SK-N-DZ (cell line): ENCODE results near the gene MTCL1.
A peak's percentile ranks its signal among the peaks of the same experiment; 100 is the strongest.

Experiments
- DNase-seq: peaks from one replicate; pipeline ENCODE4 v3.0.0-alpha.2; 2015; ENCODE audit warnings: low spot score

The MTCL1 gene

DNA sequence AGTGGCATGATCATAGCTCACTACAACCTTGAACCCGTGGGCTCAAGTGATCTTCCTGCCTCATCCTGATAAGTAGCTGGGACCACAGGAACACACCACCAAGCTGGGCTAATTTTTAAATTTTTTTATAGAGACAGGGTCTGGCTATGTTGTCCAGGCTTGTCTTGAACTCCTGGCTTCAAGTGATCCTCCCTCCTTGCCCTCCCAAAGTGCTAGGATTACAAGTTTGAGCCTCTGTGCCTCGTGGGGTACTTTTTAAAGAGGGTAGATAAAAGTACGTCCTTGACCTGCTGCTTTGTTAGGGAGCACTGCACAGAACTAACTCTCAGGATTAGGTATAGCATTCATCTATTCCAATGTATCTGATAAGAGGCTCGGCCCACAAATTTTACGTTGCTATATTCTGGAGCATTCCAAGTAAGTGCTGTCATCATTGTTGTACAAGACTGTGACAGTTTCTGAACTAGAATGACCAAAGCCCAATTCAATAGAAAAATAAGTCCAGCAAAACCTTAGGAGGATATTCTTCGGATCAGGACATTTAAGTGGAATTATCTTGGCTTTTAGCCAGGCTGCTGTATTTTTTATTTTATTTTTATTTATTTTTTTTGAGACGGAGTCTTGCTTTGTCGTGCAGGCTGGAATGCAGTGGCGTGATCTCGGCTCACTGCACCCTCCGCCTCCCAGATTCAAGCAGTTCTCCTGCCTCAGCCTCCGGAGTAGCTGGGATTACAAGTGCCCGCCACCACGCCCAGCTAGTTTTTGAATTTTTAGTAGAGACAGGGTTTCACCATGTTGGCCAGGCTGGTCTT is 4.1 kb downstream of the MTCL1 start:
- no peak for DNase-seq

DNA sequence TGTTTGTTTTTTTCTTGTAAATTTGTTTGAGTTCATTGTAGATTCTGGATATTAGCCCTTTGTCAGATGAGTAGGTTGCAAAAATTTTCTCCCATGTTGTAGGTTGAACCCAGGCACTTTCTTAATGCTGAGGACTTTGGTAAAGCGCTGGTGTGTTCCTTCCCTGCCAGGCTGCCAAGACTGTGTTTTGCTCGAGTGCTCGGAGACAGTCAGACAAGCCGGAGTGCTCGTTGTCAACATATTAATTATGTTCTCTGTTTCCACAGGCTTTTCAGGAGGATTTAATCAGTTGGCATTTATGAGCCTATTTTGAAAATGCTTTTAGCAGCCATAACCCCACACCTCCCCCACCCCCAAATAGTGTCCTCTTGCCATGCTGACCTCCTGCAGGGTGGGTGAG is 6.4 kb downstream of the MTCL1 start:
- no peak for DNase-seq

DNA sequence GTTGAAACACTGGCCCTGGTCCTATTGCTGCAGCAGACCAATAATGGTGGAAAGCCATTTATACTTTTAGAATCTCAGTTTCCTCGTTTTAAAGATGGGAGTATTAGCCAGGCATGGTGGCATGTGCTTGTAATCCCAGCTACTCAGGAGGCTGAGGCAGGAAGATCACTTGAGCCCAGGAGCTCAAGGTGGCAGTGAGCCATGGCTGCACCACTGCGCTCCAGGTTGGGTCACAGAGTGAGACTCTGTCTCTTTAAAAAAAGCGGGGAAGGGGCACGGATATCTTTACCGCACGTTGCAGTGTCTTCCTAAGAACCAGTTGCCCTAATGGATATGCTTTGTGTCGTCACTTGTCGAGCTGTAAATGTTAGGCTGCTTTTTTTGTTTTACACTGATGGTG is 8.3 kb downstream of the MTCL1 start:
- DNase-seq = no peak

DNA sequence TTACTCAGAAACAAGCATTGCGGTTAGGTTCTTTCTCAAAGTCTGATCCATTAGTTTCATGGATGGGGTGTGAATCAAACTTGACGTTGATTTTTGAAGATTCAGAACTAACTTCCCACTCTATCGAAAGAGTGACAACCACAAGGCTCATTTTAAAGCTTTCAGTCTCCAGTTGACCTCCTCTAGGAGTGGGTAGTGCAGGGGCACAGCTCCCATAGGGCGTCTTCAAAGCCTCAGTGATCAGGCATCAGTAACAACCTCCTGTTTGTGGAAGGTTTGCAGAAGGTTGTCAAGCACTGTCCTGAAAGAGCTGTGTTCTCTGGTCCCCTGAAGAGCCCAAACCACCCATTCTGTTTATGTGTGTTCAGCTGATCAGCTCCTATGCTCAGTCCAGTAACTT is 10.2 kb downstream of the MTCL1 start:
- DNase-seq = no peak

DNA sequence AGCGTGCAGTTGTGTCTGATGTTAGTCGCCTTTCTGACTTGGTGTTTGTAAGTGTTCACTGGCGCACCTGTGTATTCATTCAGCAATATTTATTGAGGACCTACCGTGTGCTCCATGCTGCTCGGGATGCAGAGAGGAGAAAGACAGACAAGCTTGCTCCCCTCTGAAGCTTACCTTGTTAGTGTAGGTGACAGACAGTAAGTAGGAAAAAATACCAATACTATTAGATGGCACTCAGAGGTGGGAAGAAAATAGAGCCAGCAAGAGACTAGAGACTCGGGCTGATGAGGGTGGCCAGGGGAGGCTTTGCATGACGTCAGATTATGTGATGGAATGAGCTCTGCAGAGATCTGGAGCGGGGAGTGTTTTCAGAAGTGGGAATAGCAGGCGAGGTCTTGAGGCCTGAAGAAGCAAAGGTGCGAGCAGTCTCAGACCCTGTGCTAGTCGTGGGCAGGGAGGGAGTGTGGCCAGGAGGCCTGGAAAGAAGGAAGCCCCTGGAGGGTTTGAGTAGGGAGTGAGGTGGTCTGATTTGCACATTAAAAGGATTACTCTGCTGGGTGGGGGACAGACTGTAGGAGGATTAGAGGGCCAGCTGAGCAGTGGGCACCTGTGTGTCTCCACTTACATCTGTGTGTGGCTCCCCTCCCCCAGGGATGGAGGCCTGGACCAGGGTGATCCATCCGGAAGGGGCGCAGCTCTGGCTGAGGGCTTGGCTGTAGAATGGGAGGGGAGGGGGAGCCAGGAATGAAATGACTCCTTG is 11.8 kb downstream of the MTCL1 start:
- DNase-seq = no peak

DNA sequence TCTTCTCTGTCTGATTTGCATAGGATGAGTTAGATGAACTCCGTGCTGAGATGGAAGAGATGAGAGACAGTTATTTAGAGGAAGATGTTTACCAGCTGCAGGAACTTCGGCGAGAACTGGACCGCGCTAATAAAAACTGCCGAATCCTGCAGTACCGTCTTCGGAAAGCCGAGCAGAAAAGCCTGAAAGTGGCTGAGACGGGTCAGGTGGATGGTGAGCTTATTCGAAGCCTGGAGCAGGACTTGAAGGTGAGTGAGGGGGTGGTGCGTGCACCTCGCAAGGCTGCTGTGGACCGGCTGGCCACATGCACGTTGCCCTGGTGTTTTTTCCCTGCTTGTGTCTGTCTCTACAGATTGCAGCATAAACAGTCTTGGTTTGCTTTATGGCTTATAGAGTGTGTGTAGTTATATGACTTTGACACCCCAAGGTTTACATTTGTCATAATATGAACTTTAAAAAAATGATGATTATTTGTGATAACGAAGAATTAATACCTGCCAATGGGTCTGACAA is 13.1 kb downstream of the MTCL1 start:
- no peak for DNase-seq

DNA sequence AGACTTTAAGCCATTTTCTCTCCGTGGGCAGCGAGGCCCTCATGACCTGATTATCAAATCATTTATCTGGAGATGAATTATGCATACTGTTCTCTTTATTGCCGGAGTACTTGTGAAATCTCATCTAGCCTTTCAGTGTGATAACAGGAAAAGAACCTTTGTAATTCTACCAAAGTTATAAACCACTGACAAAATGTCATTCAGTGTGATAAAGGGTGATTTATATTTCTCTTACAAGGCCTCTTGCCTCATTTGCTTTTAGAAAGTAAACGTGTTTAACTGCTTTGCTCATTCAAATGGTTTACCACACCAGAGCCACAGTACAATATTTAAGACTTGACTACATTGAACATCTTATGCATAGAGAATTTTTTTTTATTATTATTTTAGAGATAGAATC is 13.8 kb downstream of the MTCL1 start:
- DNase-seq = no peak

DNA sequence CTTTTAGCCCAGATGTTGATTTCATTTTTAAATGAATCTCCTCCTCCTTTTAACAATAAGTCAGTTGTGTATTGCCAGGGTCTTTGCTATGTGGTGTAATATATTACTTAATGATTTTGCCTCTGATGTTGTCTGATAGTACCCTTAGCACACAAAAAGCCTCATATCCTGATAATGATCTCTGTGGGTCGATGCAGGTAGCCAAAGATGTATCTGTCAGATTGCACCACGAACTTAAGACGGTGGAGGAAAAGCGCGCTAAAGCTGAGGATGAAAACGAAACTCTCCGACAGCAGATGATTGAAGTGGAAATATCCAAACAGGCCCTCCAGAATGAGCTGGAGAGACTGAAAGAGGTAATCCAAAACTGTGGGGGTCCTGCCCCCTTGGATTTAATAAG is 14.8 kb downstream of the MTCL1 start:
- no peak for DNase-seq

DNA sequence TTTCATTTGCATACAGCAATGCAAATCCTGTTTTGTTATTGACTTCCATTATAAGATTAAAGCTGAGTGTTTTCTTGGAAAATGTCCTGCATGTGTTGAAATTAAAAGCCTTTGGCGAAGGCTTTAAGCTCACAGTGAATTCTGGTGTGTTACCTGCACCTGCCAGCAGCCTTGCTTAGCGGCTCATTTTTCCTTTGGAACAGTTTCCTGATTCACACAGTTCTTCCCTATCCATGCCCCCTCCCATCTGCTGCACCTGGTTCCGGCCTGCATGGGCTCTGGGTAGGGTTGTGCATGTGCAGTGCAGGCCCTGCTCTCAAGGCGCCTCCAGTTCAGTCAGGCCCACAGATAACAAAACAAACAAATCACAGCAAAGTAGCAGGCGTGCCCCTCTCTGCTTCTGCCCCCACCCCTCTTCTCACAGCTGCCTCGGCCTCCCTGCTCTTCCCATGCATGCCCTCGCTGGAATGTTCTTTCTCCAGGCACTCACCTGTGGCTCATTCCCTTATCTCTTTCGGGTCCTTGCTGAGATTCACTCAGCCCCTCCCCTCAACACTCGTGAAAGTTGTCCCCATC is 15.8 kb downstream of the MTCL1 start:
- no peak for DNase-seq

DNA sequence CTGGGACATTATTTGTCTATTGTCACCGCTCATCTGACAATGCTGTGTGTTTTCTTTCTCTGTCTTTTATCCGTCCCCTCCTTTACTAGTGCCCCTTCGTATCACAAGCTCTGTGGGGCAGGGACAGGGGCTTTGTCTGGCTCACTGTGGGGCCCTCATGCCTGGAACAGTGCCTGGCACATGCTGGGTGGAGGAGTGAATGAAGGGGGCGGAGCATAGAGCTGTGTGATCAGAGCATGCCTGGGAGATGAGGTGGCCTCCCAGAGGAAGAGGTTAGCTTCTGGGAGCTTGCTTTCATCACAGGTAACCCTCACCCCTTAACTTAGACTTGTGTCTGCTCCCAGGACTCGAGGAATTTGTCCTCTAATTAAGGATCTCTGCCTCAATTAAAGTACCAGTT is 16.4 kb downstream of the MTCL1 start:
- no peak for DNase-seq

DNA sequence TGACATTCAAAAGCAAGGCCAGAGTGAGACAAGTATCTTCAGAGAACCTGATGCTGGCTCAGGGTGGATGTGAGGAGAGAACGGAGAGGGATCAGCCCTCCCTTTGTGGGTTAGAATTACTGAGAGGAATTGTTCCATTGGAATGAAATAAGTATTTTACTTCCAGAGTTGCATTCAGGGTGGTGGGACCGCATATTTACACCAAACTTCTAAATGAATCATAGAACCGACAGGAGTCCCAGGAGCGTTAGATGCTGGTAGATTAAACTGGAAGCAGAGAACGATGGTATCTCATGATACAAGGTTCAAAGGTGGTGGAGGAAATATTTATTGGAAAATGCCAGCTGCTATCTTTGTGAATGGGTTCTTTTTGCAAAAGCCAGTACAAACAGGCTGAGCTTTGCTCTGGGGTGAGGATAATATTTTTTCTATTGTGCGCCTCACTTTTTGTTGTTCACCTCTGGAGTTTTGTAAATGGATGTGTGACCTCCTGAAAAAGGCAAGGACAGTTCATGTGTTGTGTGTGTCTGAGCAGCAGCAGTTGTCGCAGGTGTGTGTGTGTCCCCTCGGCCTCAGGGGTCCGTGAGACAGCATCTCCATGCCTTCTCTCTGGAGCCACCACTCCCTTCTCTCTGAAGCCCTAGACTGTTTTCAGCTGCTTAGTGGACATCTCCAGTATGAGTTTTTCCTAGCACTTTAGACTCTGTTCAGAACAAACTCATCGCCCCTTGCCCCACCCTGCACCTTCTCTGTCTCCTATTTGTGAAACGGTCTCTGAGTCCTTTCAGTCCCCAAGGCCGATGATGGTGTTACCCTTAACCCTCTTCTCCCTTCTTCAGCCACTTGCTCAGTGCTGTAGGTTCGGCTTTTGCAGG is 17.8 kb downstream of the MTCL1 start:
- DNase-seq = peak; percentile 40

DNA sequence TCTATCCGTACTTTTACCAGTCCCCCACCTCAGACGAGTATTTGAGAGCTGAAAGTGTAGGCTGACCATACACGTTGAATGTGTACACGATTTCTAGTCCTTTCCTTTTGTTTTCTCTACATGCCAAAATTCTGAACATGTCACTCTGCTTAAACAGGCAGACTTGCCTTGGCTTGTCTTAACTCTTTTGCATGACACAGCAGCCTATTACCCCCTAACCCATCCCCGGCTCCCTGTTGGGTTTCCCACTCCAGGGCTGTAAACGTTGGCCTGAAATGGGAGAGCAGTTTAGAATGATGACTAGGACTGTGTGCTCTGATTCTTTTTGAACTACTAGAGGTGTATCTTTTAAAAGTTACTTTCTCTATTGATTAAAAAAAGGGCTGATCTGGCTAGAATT is 19.1 kb downstream of the MTCL1 start:
- no peak for DNase-seq

DNA sequence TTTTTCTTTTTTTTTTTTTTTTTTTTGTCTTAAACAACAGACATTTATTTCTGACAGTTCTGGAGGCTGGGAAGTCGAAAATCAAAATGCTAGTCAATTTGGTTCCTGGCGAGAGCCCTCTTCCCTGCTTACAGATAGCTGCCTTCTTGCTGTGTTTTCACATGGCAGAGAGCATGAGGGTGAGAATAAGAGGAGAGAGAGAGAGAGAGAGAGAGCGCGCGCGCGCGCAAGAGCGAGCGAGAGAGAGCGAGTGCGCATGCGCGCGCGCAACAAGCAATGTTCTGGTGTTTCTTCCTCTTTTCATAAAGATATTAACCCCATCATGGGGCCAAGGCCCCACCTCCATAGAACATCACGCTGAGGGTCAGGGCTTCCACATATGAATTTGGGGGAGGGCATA is 20.9 kb downstream of the MTCL1 start:
- no peak for DNase-seq

DNA sequence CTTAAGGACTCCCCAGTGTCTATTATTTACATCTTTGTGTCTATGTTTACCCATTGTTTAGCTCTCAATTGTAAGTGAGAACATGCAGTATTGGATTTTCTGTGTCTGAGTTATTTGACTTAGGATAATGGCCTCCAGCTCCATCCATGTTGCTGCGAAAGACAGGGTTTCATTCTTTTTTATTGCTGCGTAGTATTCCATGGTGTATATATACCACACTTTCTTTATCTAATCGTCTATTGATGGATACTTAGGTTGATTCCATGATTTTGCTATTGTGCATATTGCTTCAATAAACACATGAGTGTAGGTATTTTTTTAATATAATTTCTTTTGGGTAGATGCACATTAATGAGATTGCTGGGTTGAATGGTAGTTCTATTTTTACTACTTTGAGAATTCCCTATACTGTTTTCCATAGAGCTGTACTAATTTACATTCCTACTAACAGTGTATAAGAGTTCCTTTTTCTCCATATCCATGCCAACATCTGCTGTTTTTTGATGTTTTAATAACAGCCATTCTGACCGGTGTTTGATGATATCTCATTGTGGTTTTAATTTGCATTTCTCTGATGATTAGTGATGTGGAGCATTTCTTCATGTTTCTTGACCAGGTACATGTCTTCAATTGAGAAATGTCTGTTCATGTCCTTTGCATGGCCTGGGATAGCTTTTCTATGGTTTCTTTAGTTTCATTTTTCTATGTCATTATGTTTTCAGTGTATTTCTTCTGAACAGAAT is 21.8 kb downstream of the MTCL1 start:
- DNase-seq = no peak

DNA sequence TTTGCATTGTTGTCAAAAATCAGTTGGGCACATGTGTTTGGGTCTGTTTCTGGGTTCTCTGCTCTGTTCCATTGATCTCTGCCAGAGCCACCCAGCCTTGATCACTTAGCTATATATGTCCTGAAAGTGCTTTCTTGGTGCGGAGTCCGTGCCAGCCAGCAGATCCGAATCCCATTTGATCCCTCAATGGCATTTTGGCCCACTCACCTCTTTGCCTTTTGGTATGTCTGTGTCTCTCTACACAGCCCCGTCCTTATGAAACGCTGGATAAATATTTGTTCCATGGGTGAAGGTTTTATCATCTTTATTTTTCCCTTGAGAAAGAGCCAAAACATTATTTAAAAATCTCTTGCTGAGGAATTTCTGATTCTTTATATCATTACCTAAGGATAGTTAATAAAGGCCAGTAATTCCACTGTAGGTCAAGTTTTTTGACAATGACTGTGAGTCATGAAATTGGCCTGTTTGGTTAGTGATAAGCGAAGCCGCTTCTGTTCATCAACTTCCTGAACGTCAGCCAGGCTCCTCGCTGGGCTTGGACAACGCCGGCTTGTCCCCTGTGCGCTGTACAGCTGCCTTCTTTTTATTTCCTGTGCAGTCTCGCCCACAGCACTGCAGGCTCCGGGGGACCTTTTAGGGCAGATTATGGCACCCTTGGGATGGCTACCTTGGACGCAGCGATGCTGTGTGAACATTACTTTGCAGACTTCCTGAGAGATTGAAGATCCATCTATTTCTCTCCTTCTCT is 24.9 kb downstream of the MTCL1 start:
- DNase-seq = no peak

DNA sequence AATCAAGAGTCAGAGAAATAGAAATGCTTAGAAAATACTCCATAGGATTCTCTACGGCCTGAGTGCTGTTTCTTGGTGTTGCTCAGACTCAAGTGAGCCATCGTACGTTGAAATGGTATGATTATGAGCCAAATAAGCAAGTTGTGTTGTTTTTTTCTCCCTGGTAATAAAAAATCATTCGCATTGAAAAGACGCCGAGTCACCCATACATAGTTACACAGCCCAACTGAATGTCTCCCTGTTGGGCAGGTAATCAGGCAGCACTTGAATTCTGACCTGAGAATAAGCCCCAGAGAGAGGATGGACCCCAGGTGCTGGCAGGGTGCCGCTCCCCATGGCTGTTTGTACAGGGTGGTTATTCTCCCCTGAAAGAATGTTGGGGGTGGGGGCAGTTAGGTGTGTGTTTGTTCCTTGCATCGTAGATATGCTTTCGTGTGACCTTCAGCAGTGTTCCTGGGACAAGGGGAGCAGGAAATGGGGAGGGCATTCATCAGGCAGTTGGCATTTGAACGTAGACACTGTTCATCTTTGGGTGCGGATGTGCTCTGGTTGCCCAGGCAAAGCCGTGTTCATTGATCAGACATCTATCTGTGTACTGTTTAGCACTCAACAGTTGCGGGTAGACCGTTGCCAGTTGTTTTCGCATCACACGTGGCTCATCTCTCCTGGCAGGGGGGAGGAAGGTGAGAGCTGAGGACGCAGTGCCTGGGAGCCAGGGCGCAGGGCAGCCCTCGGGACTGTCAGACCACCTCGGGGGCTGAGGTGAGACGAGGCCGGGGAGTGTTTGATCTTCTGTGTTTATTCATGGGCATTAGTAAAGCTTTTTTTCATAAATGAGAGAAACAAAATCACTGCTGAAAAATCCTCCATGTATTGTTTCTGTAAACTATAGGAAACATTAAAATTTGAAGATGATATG is 27.3 kb downstream of the MTCL1 start:
- no peak for DNase-seq

DNA sequence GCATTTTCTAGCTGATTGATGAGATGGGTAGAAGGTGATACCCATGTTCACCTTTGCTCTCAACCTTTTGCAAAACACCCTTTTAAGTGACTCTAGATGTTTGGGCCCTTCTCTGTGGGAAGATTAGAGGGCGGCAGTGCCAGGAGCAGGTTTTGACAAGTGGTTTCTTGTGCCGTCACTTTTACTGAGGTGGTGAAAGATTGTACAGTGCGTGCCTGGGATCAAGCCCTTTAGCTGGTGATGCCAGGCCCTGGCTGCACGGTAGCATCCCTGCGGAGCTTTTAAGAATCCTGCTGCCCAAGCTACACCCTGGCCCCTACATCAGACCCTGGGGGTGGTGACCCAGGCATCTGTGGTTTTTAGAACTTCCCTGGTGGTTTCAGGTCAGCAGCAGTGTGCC is 29.1 kb downstream of the MTCL1 start:
- no peak for DNase-seq

DNA sequence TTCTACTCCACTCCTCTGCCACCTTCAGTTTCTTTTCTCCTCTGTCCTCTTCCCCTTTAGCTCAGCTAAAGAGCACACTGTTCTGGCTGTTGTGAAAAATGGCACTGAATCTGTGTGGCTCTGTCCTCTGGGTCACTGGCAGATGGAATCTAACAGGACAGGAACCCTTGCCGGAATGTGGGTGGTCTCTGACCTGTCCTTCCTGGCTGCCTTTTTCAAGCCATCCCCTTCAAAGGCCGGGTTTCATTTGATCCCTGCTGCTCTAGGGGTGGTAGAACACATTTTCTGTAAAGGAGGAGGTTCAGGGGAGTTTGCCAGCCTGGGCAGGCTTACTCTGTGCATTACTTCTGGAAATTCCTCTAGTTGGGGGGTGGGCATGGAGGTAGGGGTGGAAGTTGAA is 29.9 kb downstream of the MTCL1 start:
- no peak for DNase-seq

DNA sequence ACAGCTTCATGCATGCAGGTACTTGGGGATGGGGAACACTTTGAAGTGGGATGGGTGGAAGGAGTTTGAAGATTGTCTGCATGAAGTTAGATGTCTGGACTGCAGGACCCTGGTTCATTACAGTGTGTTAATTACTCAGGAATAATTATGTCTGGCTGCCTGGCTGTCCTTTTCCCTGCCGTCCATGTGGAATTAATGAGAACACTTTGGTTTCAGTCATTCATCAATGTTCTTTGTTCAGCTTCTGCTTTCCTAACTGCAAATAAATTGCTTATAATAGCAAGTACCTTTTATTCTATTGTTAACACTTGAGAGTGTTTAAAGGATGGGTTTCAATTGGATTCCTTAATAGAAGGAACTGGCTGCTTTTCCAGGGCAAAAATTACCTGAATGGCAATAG is 35.8 kb downstream of the MTCL1 start:
- DNase-seq = no peak
